Astrocyte of the cerebellum (primary cell): ENCODE results near the gene CX3CL1.

Experiments
- DNase-seq: peaks from one replicate; pipeline ENCODE4 v3.0.0-alpha.2; 2011; ENCODE audit warnings: low read depth
- H3K4me3 ChIP-seq: 2 replicates; pipeline ENCODE4 v1.5.1; 2011; ENCODE audit warnings: mild to moderate bottlenecking, low read depth, low read length, moderate library complexity
- in situ Hi-C: cut with HindIII; loops from 2 replicates; pipeline ENCODE4 v1.10.0; 2017; ENCODE audit warnings: low sequenced_read_pairs
- TF ChIP-seq, protein P1 (sequence below): IDR thresholded peaks from 2 replicates; pipeline ENCODE4 v1.5.1; 2012; ENCODE audit warnings: low read length, low read depth, moderate library complexity, mild to moderate bottlenecking; ENCODE audit errors: missing control alignments

The CX3CL1 gene

GRCh38 chr16:57430955-57431354 lies 58.7 kb downstream of the CX3CL1 start:
- in situ Hi-C loops: no loop called here

GRCh38 chr16:57432505-57432904 lies 60.2 kb downstream of the CX3CL1 start:
- in situ Hi-C loops: no loop called here
- TF ChIP-seq, protein P1, sequence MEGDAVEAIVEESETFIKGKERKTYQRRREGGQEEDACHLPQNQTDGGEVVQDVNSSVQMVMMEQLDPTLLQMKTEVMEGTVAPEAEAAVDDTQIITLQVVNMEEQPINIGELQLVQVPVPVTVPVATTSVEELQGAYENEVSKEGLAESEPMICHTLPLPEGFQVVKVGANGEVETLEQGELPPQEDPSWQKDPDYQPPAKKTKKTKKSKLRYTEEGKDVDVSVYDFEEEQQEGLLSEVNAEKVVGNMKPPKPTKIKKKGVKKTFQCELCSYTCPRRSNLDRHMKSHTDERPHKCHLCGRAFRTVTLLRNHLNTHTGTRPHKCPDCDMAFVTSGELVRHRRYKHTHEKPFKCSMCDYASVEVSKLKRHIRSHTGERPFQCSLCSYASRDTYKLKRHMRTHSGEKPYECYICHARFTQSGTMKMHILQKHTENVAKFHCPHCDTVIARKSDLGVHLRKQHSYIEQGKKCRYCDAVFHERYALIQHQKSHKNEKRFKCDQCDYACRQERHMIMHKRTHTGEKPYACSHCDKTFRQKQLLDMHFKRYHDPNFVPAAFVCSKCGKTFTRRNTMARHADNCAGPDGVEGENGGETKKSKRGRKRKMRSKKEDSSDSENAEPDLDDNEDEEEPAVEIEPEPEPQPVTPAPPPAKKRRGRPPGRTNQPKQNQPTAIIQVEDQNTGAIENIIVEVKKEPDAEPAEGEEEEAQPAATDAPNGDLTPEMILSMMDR: no peak
- no peak overlapping the region for H3K4me3 ChIP-seq
- DNase-seq: no peak

More at GRCh38 chr16:57430955-57431354, 58.7 kb downstream of the CX3CL1 start:
- no peak overlapping the region for H3K4me3 ChIP-seq
- no peak for DNase-seq
- TF ChIP-seq, protein P1: no peak

DNA sequence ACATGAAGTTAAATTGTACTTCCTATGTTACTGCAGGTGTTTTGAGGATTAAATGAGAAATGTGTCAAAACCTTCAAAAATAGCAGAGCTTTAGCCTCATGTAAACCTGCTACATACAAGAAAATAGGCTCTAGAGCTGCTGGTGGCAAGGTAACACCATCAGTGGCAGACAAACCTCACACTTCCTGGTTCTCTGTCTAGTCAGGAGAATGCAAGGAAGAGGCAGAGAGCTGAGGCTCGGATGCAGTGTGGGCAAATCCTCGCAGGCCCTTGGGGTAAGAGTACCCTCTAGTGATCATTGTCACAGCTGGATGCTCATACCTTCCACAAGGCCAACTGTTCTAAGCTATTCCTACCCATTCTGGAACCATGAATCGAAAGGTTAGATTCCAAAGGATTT lies 60.7 kb downstream of the CX3CL1 start:
- TF ChIP-seq, protein P1: no peak
- DNase-seq: no peak
- in situ Hi-C loops: no loop called here
- H3K4me3 ChIP-seq: no peak overlapping the region

DNA sequence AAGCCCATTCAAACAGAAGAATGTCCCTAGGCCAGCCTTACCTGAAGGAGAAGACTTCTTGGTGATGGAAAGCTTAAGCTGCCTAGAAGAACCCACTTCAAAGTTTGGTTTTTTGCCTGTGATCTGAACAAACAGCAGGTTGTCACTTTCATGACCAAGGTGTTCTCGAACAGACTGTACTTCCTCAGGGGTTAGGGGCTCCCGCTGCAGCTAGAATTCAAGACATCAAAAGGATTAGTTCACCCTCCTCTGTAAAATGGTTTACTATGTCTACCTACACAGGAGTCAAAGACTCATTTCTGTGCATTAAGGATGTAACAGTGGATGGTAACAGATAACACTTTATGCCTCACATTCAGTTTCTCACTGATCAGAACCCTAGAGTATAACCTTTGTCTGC lies 61.7 kb downstream of the CX3CL1 start:
- DNase-seq: no peak
- in situ Hi-C loops: no loop called here
- H3K4me3 ChIP-seq: no peak overlapping the region
- TF ChIP-seq, protein P1: no peak
